ENCODE results near the gene PYGB. TPM values are rescaled to one million over a fixed set of nuclear protein-coding genes. Genes with fewer than 3 reads are reported as not detected.

The PYGB gene
- total RNA-seq, 1 experiment from 2014 or later: 78.9 TPM

GRCh38 chr20:25285856-25286798, 38.2 kb downstream of the PYGB start:
- peak in 1 of 2 experiments; percentile 28 for DNase-seq
- H3K4me3 Mint-ChIP-seq (ENCODE audit: unreplicated experiment): no peak overlapping the region
- no TSS peak for BruUV-seq (replicated peaks)
- H3K9me3 Mint-ChIP-seq (ENCODE audit: unreplicated experiment): no peaks in the 10 kb centered on the region
- CTCF ChIA-PET: no interaction called here
- H3K36me3 ChIP-seq (ENCODE audit: control insufficient read depth, insufficient read depth, low read length): no peaks in the 10 kb centered on the region; the same call in 1 of the 2 replicates
- no peaks in the 10 kb centered on the region for H3K27me3 Mint-ChIP-seq (ENCODE audit: insufficient read depth, unreplicated experiment)
- intact Hi-C loops (cut with micrococcal nuclease; ENCODE audit: unreplicated experiment): no loop called here
- peaks cover 45% of the 10 kb centered on the region for H3K36me3 Mint-ChIP-seq (ENCODE audit: insufficient read depth, unreplicated experiment)
- H3K27ac Mint-ChIP-seq (ENCODE audit: unreplicated experiment): no peak overlapping the region
- H3K4me1 ChIP-seq: no peaks in the 10 kb centered on the region
- no peaks in the 10 kb centered on the region for H3K9me3 ChIP-seq
- no peak overlapping the region for H3K4me3 ChIP-seq (ENCODE audit: low read depth, low read length)
- no peak for TF ChIP-seq CTCF (IDR thresholded peaks at IDR 0.05; ENCODE audit: insufficient read depth in 1 of 2, low read depth in 1 of 2, low read length in 1 of 2, severe bottlenecking in 1 of 2, unreplicated experiment in 1 of 2)
- POLR2A ChIA-PET: no interaction called here
- no peaks in the 10 kb centered on the region for H3K4me1 Mint-ChIP-seq (ENCODE audit: low read depth, unreplicated experiment)
- H3K27me3 ChIP-seq (replicated peaks; ENCODE audit: control insufficient read depth, insufficient read depth, low read length): no peaks in the 10 kb centered on the region

DNA sequence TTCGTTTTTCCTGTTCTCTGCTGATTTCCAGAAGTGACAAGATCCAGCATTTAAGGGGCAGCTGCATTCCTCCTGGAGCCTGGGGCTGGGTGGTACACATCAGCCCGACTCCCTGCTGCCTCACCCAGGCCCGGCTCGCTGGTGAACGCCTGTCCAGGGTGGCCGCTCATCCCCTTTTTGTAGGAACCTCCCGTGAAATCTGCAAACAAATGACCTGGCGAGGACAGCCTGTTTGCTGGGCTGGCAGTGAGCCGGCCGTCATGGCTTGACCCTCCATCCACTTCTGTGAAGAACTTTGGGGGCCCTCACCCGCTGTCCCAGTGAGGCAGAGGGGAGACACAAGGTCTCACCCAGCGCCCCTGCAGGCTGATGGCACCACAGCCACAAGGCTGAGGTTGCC, 39.0 kb downstream of the PYGB start:
- Mint-ChIP-seq H3K4me1 (ENCODE audit: low read depth, unreplicated experiment) (no peaks in the 10 kb centered on the region), H3K27ac (ENCODE audit: unreplicated experiment) (no peak overlapping the region), H3K9me3 (ENCODE audit: unreplicated experiment) (no peaks in the 10 kb centered on the region), H3K36me3 (ENCODE audit: insufficient read depth, unreplicated experiment) (peaks cover 53% of the 10 kb centered on the region), H3K27me3 (ENCODE audit: insufficient read depth, unreplicated experiment) (no peaks in the 10 kb centered on the region), H3K4me3 (ENCODE audit: unreplicated experiment) (no peak overlapping the region)
- intact Hi-C loops (cut with micrococcal nuclease; ENCODE audit: unreplicated experiment): no loop called here
- no peak for TF ChIP-seq CTCF (IDR thresholded peaks at IDR 0.05; ENCODE audit: insufficient read depth in 1 of 2, low read depth in 1 of 2, low read length in 1 of 2, severe bottlenecking in 1 of 2, unreplicated experiment in 1 of 2)
- H3K27me3 ChIP-seq (replicated peaks; ENCODE audit: control insufficient read depth, insufficient read depth, low read length): no peaks in the 10 kb centered on the region
- DNase-seq: peak in 1 of 2 experiments; percentile 21
- H3K36me3 ChIP-seq (ENCODE audit: control insufficient read depth, insufficient read depth, low read length): no peaks in the 10 kb centered on the region; the same call in 1 of the 2 replicates
- no TSS peak for BruUV-seq (replicated peaks)
- H3K4me3 ChIP-seq (ENCODE audit: low read depth, low read length): no peak overlapping the region
- no peaks in the 10 kb centered on the region for H3K4me1 ChIP-seq
- ChIA-PET POLR2A (no interaction called here), CTCF (no interaction called here)
- H3K9me3 ChIP-seq: no peaks in the 10 kb centered on the region

DNA sequence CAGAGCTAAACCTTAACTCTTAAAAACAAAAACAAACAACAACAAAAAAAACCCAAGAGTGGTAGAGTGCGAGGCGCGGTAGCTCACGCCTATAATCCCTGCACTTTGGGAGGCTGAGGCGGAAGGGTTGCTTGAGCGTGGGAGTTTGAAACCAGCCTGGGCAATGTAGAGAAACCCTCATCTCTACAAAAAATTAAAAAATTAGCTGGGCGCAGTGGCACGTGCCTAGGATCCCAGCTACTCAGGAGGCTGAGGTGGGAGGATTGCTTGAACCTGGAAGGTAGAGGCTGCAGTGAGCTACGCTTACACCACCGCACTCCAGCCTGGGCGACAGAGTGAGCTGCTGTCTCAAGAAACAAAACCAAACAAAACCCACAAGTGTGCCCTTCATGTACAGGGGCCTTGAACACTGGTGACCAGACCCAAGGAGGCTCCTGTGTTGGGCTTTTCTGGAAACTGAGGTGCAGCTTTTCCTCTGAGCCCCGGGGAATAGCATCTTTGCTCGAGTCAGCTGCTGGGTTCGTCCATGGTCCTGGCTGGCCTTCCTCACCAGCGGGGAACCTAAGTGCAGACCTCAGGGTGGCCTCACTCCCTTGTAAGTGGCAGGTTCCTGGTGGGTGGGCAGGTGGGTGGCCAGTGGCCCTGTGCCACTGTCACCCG, 39.9 kb downstream of the PYGB start:
- no TSS peak for BruUV-seq (replicated peaks)
- intact Hi-C loops (cut with micrococcal nuclease; ENCODE audit: unreplicated experiment): no loop called here
- CTCF ChIA-PET: no interaction called here
- DNase-seq: no peak
- no peaks in the 10 kb centered on the region for H3K9me3 Mint-ChIP-seq (ENCODE audit: unreplicated experiment)
- Histone ChIP-seq H3K27me3 (replicated peaks; ENCODE audit: control insufficient read depth, insufficient read depth, low read length) (no peaks in the 10 kb centered on the region), H3K4me3 (ENCODE audit: low read depth, low read length) (no peak overlapping the region), H3K4me1 (no peaks in the 10 kb centered on the region), H3K9me3 (no peaks in the 10 kb centered on the region), H3K36me3 (ENCODE audit: control insufficient read depth, insufficient read depth, low read length) (no peaks in the 10 kb centered on the region; the same call in 1 of the 2 replicates)
- no peak overlapping the region for H3K4me3 Mint-ChIP-seq (ENCODE audit: unreplicated experiment)
- peaks cover 54% of the 10 kb centered on the region for H3K36me3 Mint-ChIP-seq (ENCODE audit: insufficient read depth, unreplicated experiment)
- no peak overlapping the region for H3K27ac Mint-ChIP-seq (ENCODE audit: unreplicated experiment)
- H3K27me3 Mint-ChIP-seq (ENCODE audit: insufficient read depth, unreplicated experiment): no peaks in the 10 kb centered on the region
- POLR2A ChIA-PET: no interaction called here
- TF ChIP-seq CTCF (IDR thresholded peaks at IDR 0.05; ENCODE audit: insufficient read depth in 1 of 2, low read depth in 1 of 2, low read length in 1 of 2, severe bottlenecking in 1 of 2, unreplicated experiment in 1 of 2): no peak
- H3K4me1 Mint-ChIP-seq (ENCODE audit: low read depth, unreplicated experiment): no peaks in the 10 kb centered on the region

Data from Caco-2 (cell line).